Left kidney (tissue), 2 donors: Measurements from ENCODE around the gene LILRB3. TPM values are rescaled to one million over a fixed set of nuclear protein-coding genes. Genes with fewer than 3 reads are reported as not detected.
"Not testable (repeated sequence)": the region's sequence is repeated elsewhere in the genome, so short reads cannot be mapped to it uniquely, and the experiment has no call there.

Experiments
- DNase-seq: peaks from one replicate; pipeline ENCODE4 v3.0.0-alpha.2; 2013
- polyA plus RNA-seq: library from polyadenylated mRNA; unstranded; fragments of 120-200 nt; gene quantifications from one replicate; pipeline ENCODE4 v1.2.1, GENCODE V29; 2013; ENCODE audit not compliant: insufficient read length

Gene LILRB3
- polyA plus RNA-seq, 1 donor, result 0.76 TPM

GRCh38 chr19:54209811-54210494, 12.9 kb downstream of the LILRB3 start:
- peak; percentile 84 for DNase-seq

- no peak for DNase-seq
These were observed 13.6 kb downstream of the LILRB3 start for GRCh38 chr19:54209058-54209810.

GRCh38 chr19:54208784-54209057, 14.1 kb downstream of the LILRB3 start:
- DNase-seq, result no peak

GRCh38 chr19:54207983-54208783, 14.6 kb downstream of the LILRB3 start:
- DNase-seq, result no peak

- no peak for DNase-seq
These were observed 15.2 kb downstream of the LILRB3 start for GRCh38 chr19:54207676-54207982.

- not testable (repeated sequence) for DNase-seq
These were observed 15.6 kb downstream of the LILRB3 start for GRCh38 chr19:54207193-54207592.

- DNase-seq, result no peak
These were observed 16.0 kb downstream of the LILRB3 start for GRCh38 chr19:54206831-54207177.

GRCh38 chr19:54206030-54206830, 16.6 kb downstream of the LILRB3 start:
- no peak for DNase-seq

- DNase-seq, result no peak
These were observed 17.9 kb downstream of the LILRB3 start for GRCh38 chr19:54204767-54205468.

- DNase-seq, result no peak
These were observed 19.6 kb downstream of the LILRB3 start for GRCh38 chr19:54203151-54203611.

GRCh38 chr19:54201980-54202379, 20.8 kb downstream of the LILRB3 start:
- no peak for DNase-seq

GRCh38 chr19:54201172-54201701, 21.6 kb downstream of the LILRB3 start:
- no peak for DNase-seq

GRCh38 chr19:54199401-54199800, 23.4 kb downstream of the LILRB3 start:
- no peak for DNase-seq

GRCh38 chr19:54197121-54197520, 25.7 kb downstream of the LILRB3 start:
- no peak for DNase-seq

GRCh38 chr19:54196536-54196935, 26.3 kb downstream of the LILRB3 start:
- DNase-seq, result no peak

GRCh38 chr19:54194463-54194862, 28.3 kb downstream of the LILRB3 start:
- DNase-seq, result not testable (repeated sequence)

GRCh38 chr19:54193011-54193410, 29.8 kb downstream of the LILRB3 start:
- no peak for DNase-seq

- no peak for DNase-seq
These were observed 30.9 kb downstream of the LILRB3 start for GRCh38 chr19:54191811-54192453.

GRCh38 chr19:54191011-54191810, 31.6 kb downstream of the LILRB3 start, which contains the start of gene TSEN34:
Gene TSEN34, plus strand, starts transcription at chr19:54191308. Its CDS starts 57 bp downstream, at chr19:54191365.
- peak; percentile 91 for DNase-seq

GRCh38 chr19:54190503-54191010, 32.2 kb downstream of the LILRB3 start:
- peak; percentile 99 for DNase-seq
